ENCODE measurements around the gene SOBP.
"Not testable (repeated sequence)": the region's sequence is repeated elsewhere in the genome, so short reads cannot be mapped to it uniquely, and the experiment has no call there.

SOBP gene

DNA sequence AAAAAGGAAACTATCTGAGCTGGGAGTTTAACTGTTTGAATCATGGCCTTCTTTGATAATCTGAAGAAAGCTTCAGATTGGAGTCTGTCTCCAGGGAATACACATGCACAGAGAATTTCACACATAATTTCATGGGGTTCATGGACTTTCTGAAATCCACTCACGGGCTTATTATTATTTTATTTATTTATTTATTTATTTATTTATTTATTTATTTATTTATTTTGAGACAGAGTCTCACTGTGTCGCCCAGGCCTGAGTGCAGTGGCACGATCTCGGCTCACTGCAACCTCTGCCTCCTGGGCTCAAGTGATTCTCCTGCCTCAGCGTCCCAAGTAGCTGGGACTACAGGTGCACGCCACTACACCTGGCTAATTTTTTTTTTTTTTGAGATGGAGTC, 63.2 kb downstream of the SOBP start:
- DNase-seq (ENCODE audit: low read depth in 2 of 2) = not testable (repeated sequence)

DNA sequence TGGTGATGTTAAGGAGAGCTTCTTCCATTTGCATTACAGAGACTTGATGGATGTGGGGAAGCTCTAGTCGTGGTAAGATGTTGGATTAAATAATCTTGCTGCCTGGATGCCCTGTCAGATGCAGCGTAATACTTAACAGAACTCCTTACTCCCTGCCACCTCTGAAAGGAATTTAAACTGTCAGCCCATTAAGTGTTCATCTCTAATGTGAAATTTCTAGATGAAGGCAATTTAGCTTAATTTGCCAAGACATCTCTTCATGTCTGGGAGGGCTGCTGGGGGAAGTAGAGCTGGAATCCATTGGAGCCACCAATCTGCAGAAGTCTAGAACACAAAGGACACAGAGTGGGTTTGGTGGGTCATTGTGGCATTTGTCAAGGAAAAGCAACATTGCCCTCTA, 64.4 kb downstream of the SOBP start:
- DNase-seq (ENCODE audit: low read depth in 2 of 2) = no peak

DNA sequence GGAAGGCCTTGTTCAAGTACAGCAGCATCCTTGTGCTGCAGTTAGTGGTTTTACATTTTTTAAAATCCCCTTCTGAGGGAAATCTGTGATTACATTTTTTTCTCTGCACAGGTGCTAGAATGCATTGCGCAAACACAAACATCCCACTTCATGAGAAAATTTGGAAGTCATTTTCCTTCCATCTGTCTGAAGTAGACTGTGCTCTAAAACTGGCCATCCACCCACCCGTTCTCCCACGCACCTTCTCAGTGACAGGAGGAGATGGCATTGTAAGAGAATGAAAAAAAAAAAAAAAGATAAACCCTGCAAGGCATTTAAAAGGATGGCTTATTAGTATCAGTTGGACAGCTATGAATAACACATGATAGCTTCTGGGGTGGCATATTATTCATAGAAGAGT, 65.0 kb downstream of the SOBP start:
- no peak for DNase-seq (ENCODE audit: low read depth in 2 of 2)

DNA sequence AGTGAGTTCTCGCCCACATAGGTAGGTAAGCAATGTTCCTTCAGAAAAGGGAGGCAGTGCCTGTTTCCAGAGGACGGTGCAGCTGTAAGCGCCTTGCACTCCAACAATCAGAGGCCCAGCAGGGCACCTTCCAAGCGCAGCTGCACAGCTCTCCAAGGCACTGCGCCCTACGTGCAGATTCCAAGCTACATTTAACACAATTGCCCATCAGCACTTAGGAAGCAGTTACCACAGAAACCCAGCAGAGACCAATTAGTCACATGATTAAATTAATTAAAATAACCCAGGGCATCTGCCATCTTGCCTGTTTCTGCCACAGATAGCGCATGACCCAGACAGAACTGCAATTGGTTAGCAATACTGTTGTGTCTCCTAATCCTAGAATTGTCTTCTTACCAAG, 65.5 kb downstream of the SOBP start:
- DNase-seq (ENCODE audit: low read depth in 2 of 2) = no peak

DNA sequence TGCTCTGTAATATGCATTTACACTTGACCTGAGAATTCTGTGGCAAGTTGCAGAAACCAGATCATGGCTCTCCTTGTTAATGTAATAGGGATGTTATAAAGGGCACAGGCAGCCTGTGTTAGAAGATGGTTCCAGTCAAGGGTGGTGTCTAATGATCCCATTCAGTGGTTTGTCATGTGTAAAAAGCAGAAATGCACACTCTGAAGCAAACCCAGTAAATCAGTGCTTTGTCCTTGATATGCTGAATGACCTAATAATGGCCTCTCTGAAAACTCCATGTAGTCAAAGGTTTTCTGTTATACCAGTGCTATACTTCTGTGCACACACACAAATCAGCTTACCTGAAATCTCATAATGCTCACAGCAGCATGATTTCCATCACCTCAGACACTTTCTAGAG, 66.2 kb downstream of the SOBP start:
- no peak for DNase-seq (ENCODE audit: low read depth in 2 of 2)

DNA sequence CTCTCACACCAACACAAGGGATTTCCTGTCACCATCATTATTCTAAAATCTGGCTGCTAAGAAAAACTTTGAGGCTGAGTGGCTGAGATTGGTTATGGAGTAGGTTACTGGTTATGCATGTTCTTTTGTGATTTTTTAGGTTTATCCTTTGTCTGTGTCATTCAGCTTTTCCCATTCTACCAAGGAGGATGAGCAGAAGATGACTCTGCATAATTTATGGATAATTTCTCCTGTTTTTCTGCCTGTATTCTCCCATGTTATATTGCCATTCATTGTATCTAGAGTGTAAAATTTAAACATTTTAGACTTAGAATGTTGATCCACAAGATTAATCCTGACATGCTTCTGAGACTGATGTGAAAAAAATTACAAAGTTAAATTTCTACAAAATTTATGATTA, 67.8 kb downstream of the SOBP start:
- DNase-seq (ENCODE audit: low read depth in 2 of 2) = no peak

DNA sequence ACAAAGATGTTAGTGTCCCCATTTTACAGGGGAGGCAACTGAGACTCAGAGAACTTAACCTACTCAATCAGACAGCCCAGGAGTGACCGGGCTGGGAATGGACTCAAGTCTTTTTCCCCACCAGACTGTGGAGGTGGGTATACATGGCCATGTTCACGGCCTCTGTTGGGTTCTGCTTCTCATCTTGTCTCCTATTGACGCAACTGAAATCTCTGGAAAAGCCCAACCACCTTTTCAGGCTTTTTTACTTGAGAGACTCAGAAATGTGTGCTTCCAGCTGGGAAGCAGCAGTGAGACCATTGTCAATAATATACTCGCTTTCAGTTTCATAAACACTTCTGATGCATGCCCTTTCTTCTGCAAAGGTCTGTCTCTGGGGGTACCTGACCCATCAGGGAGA, 70.7 kb downstream of the SOBP start:
- no peak for DNase-seq (ENCODE audit: low read depth in 2 of 2)

DNA sequence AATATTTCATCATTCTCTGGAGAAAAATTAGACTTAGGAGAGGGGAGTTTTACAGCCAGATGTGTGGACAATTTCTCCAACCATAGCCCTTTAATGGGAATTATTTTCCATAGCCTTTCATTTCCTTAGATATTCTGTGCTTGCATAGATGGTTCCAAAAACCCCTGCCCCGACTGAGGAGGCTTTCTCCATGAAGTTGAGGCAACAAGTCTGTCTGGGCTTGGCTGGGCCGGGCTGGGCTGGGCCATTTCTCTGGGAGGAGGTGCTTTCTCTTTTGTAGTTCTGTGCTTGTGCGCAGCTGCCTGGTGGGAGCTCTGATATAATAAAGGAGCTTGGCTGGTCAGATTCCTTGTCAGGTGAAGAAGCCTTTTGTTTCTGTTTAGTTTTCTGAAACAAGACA, 71.4 kb downstream of the SOBP start:
- no peak for DNase-seq (ENCODE audit: low read depth in 2 of 2)

DNA sequence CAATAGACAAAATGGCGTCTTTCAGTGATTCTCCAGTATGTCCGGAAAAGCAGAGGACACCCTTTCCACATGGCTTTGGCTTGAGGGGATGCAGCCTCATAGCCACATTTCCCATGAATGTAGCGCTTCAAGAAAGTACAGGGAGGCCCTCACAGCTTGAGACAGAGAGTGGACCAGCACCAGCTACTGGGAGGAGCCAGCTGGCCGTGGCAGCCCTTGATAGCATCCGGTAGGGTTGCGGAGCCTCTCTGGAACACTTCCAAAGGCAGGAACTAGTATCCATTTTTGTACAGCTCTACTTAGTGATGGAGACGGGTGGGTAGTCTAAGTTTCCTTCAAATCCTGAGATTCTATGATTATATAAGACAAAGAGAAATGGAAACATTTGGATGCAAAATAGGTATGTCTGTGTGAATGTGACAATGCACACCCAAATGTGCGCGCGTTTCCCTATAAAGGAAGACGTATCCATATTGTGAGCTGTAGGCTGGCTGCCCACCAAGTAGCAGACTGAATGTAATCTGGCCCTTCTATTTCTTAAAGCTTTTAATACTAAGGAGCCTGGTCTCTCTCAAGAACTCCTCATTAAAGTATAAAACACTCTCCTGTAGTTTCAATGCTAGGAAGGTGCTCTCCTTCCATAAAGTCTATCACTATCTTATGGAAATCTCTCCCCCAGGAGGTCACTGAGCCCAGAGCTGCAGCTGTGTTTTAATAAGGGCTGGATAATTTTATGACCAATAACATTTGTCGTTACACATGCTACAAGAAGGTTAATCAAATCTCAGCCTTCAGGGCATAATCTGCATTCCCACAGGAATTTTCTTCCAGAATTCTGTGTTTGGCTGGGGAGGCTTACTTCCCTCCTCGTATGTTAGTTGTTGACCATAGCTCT, 74.0 kb downstream of the SOBP start:
- DNase-seq (ENCODE audit: low read depth in 2 of 2) = no peak

DNA sequence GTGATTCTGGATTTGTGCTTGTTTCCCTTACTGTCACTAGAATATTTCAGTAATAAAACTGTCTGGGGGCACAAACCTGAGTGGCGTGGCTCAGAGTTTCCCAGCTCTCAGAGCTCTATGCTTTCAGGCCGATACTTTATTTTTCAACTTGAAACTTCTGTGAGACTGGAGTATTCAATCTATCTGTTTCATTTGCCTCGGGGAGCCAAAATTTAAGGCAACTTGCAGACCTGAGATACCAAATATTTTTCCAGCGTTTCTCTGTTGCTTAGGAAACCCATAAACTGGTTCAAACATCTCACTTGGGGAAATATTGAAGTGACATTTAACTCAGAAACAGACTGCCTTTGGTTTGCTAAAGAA, 74.7 kb downstream of the SOBP start:
- no peak for DNase-seq (ENCODE audit: low read depth in 2 of 2)

DNA sequence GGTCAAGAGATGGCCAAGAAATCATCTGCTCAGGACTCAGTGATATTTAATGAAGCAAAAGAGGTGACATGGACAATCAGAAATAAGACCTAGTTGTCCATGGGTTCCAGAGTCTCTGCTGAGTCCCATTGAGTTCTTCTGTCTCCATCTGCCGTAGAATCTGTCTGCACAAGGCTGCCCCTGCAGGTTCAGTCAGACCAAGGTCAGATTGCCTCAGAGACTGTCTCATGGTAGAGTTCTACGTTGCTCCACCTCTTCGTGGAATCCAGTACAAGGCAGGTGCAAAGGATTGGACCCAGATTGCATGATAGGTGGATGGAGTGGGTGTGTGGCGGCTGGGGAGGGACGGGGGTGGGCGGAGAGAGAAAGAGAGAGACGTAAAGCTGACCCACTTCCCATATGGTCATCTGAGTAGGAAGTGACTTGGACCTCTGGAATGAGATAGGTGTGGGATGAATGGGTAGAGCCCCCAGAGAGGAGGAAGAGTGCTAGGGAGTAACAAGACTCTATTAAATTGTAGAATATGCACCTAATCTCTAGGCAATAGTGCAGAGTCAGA, 75.3 kb downstream of the SOBP start:
- no peak for DNase-seq (ENCODE audit: low read depth in 2 of 2)

DNA sequence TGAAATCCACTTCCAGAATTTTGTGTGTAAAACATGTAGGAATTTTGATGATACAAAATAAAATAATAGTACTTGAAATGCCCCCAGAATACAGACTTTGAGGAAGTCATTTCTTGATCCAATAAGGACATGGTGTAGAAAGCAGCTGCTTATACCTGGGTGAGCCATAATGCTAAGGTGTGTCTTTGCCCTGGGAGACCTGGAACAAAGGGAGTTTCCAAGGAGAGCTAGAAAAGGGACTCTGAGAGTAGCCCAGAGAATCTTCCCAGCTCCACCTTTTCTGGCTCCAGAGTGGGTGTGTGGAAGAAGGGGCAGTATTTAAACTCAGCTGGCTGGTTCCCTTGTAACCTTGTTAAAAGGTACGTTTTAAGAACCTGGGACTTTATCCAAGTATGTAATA, 77.7 kb downstream of the SOBP start:
- DNase-seq (ENCODE audit: low read depth in 2 of 2) = no peak

DNA sequence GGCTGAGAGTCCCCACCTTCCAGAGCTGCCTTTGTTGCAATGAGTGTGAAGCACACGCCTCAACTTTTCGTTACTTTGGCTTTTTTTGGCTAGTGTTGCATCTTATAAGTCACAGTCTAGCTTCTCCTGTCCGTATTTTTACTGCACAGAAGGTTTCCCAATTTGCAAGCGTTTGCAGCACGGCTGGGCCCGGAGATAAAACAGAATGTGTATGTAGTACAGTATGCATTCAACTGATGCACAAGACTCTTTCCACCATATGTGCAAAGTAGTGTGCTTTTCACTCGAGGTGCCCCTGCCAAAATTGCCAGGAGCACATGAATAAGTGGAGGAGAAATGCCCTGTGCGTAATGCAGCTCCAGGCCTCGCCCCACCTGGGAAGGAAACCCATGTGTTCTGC, 79.6 kb downstream of the SOBP start:
- no peak for DNase-seq (ENCODE audit: low read depth in 2 of 2)

DNA sequence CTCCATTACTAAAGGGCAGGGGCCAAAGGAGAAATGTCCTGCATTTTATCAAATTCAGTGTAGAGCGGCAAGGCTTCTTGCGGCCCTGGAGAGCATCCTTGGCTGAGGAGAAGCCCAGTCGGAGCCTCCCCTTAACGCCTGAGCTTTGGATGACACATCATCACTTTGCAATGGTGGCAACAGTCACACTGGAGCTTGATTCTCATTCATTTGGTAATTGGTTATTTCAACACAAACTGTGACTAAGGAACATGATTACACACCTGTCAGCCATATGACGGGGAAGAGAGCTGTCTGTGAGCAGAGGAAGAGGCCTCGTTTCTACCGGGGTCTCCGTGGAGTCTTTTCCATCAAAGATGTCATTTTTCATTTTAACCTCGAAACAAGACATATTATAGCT, 81.4 kb downstream of the SOBP start:
- DNase-seq (ENCODE audit: low read depth in 2 of 2) = no peak

DNA sequence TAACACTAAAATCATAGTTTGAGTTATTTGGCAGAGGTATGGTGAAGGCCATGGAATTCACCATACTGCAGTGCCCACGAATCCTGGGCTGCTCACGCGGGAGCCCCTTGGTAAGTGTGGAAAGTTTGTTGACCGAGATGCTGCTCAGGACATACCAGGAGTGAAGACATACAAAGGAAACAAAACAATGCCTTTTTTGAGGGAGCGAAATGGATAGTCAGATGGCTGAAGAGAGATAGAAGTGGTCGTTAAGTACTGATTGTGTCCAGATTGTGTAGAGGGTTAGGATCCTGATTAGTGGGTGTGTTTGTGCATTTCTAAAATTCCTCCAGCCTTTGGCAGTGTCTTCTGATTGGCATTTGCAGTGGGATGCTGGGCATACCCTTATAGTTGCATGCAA, 83.0 kb downstream of the SOBP start:
- DNase-seq (ENCODE audit: low read depth in 2 of 2) = no peak

DNA sequence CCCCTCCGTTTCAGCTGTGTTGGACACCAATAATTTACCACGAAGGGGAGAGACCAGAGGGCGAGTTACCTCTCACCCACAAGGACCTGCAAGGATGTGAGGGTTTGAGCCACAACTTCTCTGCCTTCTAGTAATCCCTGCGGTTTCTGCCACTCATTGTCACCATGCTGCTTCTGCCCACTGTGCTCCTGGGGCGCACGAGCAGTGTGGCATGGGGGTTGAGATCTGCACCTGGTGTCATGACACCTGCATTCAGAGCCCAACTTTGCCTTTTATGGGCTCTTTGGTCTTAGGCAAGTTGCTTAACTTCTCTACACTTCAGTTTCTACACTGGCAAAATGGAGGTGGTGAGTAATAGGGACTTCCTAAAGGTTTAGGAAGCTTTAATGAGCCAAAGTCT, 84.9 kb downstream of the SOBP start:
- DNase-seq (ENCODE audit: low read depth in 2 of 2) = no peak

DNA sequence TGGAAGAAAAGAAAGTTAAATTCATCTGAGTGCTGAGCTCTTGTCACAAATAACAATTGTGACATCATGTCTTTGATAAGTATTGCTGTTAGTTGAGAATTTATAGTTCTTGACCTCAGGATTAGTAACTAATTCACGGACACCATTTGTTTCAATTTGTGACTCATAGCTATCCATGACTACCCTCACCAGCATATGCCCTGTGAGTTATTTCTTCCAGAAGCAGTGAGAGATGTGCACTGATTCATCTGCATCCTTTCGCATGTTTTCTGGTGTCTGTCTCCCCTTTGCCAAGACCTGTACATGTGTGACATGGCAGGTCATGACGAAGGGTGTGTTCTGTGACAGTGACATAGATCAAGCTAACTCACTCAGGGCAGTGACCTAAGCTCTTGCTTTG, 86.9 kb downstream of the SOBP start:
- no peak for DNase-seq (ENCODE audit: low read depth in 2 of 2)

DNA sequence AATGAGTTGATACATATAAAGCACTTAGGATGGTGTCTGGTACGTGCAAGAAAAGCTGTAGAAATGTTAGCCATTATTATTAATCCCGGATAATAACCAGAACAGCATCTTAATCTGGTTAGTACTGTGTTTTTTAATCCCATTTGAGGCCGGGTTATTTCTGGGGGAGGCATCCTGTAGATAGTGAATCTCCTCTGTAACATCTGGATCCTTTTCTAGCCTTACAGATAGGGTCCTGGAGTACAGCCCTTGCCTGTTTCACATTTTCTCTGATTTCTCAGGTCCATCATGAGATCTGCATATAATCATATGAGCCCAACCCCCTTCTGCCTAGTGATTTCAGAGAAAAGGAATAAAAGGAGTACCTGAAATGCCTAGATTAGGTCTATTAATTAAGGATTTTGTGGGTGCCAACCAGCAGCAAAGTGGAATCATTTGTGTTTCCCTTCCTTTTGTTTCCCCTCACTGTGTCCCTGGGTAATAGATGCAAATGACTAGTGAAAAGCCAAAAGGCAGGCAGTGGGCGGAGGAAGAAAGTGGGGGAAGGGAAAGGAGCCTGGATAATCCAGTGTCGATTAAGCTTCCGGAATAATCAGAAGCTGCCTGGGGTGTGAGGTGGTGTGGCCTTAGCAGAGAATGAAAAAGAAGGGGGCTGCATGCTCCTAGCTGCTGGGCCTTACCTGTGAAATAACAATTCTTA, 88.9 kb downstream of the SOBP start:
- DNase-seq (ENCODE audit: low read depth in 2 of 2) = no peak

DNA sequence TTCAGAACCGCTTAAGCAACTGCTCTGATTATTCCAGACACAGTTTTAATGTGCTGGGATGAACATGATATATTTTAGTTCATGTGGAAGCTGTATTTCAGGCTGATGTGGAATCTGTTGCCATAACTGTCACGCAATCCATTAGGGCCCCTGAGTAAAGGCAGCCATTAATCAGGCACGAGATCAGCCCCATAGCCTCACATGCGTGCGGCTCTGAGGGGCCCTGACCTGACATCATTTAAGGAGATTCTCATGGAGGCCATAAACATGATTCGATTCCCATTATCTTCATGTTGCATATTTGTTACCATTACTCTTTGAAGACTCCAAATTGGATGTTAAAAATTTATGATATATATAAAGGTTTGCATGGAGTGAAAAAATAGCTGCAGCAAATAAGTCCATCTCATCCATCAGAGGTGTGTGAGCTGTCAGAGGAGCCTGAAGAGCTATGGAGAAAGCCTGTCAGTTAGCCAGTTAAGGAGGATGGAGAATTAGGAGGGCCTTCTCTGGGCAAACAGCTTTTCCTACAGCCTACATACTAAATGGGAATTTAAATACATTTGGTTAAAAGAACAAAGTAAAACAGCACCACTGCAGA, 89.6 kb downstream of the SOBP start:
- no peak for DNase-seq (ENCODE audit: low read depth in 2 of 2)

DNA sequence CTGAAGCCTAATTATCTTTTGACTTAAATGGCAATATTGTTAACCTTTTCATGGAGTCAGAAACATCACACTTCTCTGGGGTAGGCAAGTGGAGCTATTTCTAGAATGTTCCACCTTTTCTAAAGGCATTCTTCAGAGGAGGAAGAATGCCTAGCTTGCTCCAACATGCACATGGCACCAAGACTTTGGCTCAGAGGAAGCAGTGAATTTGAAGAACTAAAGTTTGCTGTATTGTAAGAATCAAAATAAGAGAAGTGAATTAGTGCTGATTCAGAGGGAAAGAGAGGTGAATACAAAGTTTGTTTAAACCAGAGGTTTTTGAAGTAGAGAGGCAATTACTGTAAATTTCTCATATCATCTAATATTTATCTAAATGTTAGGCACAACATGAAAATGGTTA, 92.2 kb downstream of the SOBP start:
- DNase-seq (ENCODE audit: low read depth in 2 of 2) = no peak

DNA sequence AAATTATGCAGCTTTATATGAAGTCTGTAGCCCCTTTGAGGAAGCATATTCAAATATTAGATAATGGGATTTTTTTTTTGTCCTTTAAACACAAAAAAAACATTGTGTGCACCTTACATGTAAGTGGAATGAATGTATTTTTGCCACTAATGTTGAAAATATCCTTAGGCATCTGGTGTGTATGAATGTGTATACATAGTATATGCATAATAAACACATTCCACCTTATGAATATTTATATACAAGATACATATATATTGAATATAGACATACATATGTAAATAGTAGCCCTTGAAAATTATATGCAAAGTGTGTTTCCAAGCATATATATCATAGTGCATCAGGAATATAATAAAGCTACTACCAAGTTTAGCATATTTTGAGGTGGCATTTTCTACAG, 94.8 kb downstream of the SOBP start:
- DNase-seq (ENCODE audit: low read depth in 2 of 2) = no peak

DNA sequence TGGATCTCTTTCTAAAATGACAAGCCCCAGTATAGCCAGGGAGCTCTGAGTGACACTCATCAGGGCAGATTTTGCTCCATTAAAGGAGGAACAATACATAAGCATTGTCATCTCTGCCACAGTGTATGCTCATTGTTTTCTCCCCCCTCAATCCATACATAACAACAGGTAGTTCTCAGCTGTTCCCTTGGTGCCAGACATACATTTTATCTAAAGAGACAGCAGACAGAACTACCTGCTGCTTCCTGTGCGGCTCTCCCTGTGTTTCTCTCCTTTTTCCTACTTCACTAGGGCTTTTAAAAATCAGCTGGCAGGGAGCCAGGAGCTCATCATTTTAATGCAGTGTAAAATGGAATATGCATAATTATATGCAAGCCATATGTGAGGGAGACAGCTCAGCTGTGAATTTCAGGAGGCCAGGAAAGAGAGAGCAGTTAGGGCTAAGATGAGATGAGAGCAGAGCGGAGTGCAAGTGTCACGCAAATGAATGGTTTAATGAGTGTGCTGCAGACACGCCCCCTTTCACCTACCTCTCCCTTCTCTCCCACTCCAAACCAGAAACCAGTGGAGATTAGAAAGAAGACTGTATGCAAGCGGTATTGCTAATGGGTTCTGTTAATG, 96.0 kb downstream of the SOBP start:
- no peak for DNase-seq (ENCODE audit: low read depth in 2 of 2)

Measured in stimulated activated CD8-positive, alpha-beta memory T cell treated with anti-CD3 and anti-CD28 coated beads, Interleukin-15, amount 100 ng/mL, for 48 hours (primary cell).